TTC549 (cell line): ENCODE measurements around the gene FAM107B.

Source experiments
- FAIRE-seq: peaks from 2 replicates; lab custom pipeline; 2012; peaks lifted over from hg19 to GRCh38; lab: Jason Lieb, UNC

FAM107B gene

DNA sequence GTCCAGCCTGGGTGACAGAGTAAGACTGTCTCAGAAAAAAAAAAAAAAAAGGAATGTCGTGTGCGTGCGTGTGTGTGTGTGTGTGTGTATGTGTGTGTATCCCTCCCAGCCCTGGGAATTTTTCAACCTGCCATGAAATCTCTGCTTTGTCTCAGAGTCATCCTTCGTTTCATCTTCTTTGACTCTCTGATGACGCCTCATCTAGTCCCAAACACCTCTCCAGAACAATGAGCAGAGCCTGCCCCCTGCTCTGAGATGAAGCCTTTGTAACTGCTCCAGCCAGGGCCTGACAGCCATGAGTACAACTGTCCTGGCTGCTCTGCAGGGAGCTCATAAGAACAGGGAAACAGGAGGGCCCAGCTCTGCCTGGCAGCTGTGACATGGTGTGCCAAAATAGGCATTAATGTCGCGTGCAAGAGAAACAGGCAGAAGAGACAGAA, 149.5 kb downstream of the FAM107B start:
- FAIRE-seq = no peak

DNA sequence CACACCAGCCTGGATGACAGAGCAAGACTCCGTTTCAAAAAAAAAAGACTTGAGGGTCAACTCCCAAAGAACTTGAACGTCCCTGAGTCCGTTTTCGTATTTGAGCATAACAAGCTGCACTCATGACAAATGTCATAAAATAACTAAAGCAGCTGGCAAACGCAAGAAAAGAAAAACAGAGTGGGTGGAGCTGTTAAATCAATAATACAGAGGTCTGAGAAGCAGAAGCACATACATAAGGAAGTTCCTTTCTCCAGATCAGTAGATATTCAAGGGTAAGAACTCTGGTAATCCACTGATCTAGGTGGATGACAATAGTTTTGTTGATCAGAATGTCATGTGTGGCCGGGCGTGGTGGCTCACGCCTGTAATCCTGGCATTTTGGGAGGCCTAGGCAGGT, 150.1 kb downstream of the FAM107B start:
- no peak for FAIRE-seq

- no peak for FAIRE-seq
Observed at GRCh38 chr10:14623931-14624330, 150.8 kb downstream of the FAM107B start.

DNA sequence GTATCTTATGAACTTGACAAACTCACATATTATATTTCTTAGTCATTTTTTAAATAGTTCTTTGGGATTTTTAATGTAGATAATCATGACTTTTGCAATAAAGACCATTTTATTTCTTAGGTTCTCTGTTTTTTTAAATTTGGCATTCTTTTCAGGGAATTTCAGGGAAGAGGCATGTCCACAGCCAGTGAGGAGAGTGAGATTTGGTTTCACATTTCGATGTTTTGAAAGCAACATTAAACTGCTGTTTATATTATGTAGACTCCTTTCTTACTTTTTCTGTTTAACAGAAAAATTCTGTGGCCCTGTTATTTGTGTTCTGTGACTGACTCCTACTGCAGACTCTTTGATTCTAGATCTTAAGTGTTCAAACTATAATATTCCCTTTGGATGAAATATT, 153.7 kb downstream of the FAM107B start:
- FAIRE-seq = no peak

DNA sequence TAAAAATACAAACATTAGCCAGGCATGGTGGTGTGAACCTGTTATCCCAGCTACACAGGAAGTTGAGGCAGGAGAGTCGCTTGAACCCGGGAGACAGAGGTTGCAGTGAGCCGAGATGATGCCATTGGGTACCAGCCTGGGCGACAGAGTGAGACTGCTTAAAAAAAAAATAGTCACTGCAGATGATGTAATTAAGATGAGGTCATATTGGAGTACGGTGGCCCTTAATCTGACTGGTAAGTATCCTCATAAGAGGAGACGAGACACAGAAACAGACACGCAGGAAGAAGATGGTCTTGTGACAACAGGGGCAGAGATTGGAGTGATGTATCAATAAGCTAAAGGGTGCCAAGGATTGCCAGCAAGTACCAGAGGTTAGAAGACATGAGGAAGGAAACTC, 156.0 kb downstream of the FAM107B start:
- no peak for FAIRE-seq

GRCh38 chr10:14617852-14618251, 156.8 kb downstream of the FAM107B start:
- no peak for FAIRE-seq

- no peak for FAIRE-seq
Observed at GRCh38 chr10:14616955-14617730, 157.6 kb downstream of the FAM107B start.

DNA sequence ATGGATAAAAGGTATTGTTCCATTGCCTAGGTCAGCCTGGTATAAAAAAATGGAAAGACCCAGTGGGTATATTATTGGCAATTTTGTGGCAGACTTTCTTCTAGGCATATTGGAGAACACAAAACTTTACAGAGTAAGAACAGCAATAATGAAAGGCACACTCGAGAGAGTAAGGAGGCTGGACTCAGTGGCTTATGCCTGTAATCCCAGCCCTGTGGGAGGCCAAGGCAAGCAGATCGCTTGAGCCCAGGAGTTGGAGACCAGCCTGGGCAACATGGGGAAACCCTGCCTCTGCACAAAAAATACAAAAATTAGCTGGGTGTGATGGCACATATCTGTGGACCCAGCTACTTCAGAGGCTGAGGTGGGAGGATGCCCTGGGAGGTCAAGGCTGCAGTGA, 158.2 kb downstream of the FAM107B start:
- FAIRE-seq = no peak

- no peak for FAIRE-seq
Observed at GRCh38 chr10:14613588-14613920, 161.1 kb downstream of the FAM107B start.

- FAIRE-seq = no peak
Observed at GRCh38 chr10:14612873-14613587, 161.7 kb downstream of the FAM107B start.

DNA sequence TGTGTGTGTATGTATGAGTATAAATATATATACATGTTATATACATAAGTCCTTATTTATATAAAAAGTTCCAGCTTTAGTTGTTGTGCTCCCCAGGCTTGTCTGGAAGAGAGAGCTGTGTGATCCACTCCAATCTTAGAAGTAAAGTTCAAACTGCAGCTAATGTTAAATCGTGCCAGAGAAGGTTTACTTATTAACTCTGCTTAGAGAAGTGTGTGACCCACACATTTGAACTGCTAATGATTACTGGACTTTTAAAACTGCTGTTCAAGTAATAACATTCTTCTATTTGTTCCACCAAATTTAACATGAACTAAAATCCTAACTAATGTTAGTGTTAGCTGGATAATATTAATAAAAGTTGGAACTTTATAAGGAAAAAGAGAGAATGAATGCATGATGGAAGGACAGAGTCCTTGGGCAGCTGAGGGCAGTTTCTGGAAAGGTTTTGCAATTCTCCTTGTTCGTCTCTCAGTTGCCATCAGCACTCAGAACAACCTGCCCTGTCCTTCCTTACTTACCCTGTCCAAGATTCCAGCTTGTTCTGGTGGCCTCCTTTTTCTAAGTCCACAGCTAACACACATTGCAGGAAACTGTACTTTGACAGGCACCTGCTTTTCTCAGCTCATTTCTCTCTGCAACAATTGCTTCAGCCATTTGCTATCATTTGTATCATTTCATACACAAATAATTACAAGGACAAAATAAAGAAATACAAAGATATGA, 162.6 kb downstream of the FAM107B start:
- no peak for FAIRE-seq

DNA sequence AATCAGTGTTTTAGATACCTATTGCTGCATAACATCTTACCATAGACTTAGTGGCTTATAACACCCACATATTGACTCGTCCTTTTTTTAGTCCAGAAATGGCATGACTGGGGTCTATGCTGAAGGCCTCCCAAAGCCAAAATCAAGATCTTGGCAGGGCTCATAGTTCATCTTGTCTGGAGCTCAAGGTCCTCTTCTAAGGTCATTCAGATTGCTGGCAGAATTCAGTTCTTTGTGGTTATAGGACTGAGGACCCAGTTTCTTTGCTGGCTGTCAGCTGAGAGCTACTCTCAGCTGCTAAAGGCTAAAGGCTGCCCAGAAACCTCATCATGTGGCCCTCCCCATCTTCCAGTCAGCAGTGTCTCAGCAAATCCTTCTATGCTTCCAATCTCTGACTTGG, 165.5 kb downstream of the FAM107B start:
- FAIRE-seq = no peak

DNA sequence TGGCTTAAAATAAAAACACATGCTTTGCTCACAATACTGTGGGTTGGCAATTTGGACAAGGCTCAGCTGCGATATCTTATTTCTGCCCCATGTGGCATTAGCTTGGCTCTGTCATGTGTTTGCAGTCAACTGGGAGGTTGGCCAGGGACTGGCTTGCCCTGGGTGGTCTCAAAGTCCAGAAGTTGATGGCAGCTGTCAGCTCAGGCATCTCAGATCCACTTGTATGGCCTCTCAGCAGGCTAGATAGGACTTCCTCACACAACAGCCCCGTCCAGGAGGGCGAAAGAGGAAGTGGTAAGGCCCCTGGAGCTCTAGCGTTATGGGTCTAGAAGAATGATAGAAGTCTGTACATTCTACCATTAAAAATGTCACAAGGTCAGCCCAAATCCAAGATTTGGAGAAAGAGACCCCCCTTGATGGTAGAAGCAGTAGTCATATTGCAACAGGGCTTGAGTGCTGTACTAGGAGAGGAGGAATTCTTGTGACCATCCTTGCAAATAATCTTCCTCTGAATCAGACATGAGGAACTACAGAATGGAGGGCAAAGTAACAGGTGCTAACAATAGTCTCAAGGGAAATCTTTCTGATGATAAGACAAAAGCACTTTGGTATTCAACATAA, 166.2 kb downstream of the FAM107B start:
- no peak for FAIRE-seq

- no peak for FAIRE-seq
Observed at GRCh38 chr10:14606633-14607032, 168.1 kb downstream of the FAM107B start.

DNA sequence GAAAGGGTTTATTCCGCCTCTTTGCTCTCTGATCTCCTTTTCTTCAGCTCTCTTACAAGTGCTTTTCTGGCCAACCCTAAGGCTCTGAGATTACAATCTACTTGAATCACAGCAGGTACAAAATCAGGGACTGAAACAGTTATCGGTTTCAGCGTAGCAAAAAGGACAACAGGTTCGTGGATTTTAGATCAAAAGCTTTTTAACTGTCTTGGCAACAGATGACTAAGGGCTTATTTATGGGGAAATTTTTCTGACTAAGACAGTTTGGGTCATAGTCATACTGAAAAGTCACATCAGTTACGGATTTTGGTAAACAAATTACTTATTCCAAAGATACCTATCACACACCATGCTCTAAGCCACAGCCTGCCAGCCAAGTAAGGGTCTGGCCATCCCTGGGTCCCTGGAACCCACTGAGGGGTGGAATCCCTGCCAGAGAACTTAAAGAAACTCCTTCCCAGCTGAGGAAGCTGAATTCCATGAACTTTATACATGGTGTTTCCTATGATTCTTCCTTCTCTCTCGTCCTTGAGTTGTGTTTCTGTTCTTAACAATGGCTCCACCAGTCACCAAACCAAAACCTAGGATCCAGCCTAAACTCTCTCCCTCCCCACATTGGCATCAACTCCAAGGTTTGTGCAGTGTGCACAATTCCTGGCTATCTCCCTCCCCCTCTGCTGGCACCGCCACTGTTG, 169.3 kb downstream of the FAM107B start:
- FAIRE-seq = no peak

- no peak for FAIRE-seq
Observed at GRCh38 chr10:14604181-14605142, 170.2 kb downstream of the FAM107B start.

GRCh38 chr10:14603534-14604102, 171.1 kb downstream of the FAM107B start:
- FAIRE-seq = no peak

GRCh38 chr10:14602807-14603533, 171.7 kb downstream of the FAM107B start:
- no peak for FAIRE-seq

GRCh38 chr10:14601872-14602725, 172.6 kb downstream of the FAM107B start:
- FAIRE-seq = no peak
